ENCODE measurements around the gene FYB1. TPM values are rescaled to one million over a fixed set of nuclear protein-coding genes. Genes with fewer than 3 reads are reported as not detected.

FYB1 gene
- polyA plus RNA-seq, 3 donors from 2014 or later: 50.6 to 205 (median 80.2) TPM

- peak overlapping the region in 1 of 6 donors; percentile 5 for H3K27ac Mint-ChIP-seq
Measured at GRCh38 chr5:39076757-39077728, 142.3 kb downstream of the FYB1 start.

GRCh38 chr5:39076101-39076756, 143.1 kb downstream of the FYB1 start:
- peak overlapping the region in 1 of 6 donors; percentile 45 for H3K27ac Mint-ChIP-seq
- H3K27me3 Mint-ChIP-seq (ENCODE audit: low read depth in 3 of 3): peaks cover 10 to 26% (median 18%) of the 10 kb centered on the region in 3 donors
- peaks cover 32 to 48% of the 10 kb centered on the region in 2 donors for H3K4me1 Mint-ChIP-seq
- H3K36me3 Mint-ChIP-seq: no peaks in the 10 kb centered on the region
- no peak for DNase-seq
- H3K4me3 Mint-ChIP-seq: peak overlapping the region in 3 of 5 donors; percentile 7 to 54 (median 30)
- H3K9me3 Mint-ChIP-seq: no peaks in the 10 kb centered on the region

More at GRCh38 chr5:39076757-39077728, 142.3 kb downstream of the FYB1 start:
- peaks cover 24 to 40% of the 10 kb centered on the region in 2 donors for H3K4me1 Mint-ChIP-seq
- H3K4me3 Mint-ChIP-seq: peak overlapping the region in 1 of 5 donors; percentile 1
- no peaks in the 10 kb centered on the region for H3K9me3 Mint-ChIP-seq
- H3K36me3 Mint-ChIP-seq: no peaks in the 10 kb centered on the region
- no peak for DNase-seq
- peaks cover 10 to 26% (median 18%) of the 10 kb centered on the region in 3 donors for H3K27me3 Mint-ChIP-seq (ENCODE audit: low read depth in 3 of 3)

- Mint-ChIP-seq H3K4me1 (peaks cover 40 to 61% of the 10 kb centered on the region in 2 donors), H3K36me3 (no peaks in the 10 kb centered on the region), H3K4me3 (peak within 1 kb of the TSS; percentile 97 to 99 (median 99)), H3K27me3 (ENCODE audit: low read depth in 3 of 3) (peaks cover 10 to 23% (median 18%) of the 10 kb centered on the region in 3 donors), H3K27ac (peak within 1 kb of the TSS; percentile 95 to 99 (median 98)), H3K9me3 (no peaks in the 10 kb centered on the region)
- peak; percentile 89 to 90 (median 90) for DNase-seq
Measured at GRCh38 chr5:39074017-39074814, 145.1 kb downstream of the FYB1 start, which contains the start of gene RICTOR. Gene RICTOR, minus strand, starts transcription at chr5:39074399. Its CDS starts 22 bp downstream, at chr5:39074377.

- peaks cover 0 to under 1% (median under 1%) of the 10 kb centered on the region in 3 donors for H3K36me3 Mint-ChIP-seq
- H3K4me3 Mint-ChIP-seq: peak overlapping the region; percentile 90 to 98 (median 96)
- peaks cover 10 to 23% (median 18%) of the 10 kb centered on the region in 3 donors for H3K27me3 Mint-ChIP-seq (ENCODE audit: low read depth in 3 of 3)
- H3K27ac Mint-ChIP-seq: peak overlapping the region; percentile 94 to 98 (median 96)
- DNase-seq: no peak
- H3K9me3 Mint-ChIP-seq: no peaks in the 10 kb centered on the region
- peaks cover 44 to 66% of the 10 kb centered on the region in 2 donors for H3K4me1 Mint-ChIP-seq
Measured at GRCh38 chr5:39073767-39074016, 145.7 kb downstream of the FYB1 start.

- DNase-seq: peak; percentile 79 to 81 (median 80)
- Mint-ChIP-seq H3K9me3 (no peaks in the 10 kb centered on the region), H3K4me3 (peak overlapping the region; percentile 90 to 98 (median 96))
Measured at GRCh38 chr5:39072925-39073766, 146.2 kb downstream of the FYB1 start.

GRCh38 chr5:39068099-39068498, 151.3 kb downstream of the FYB1 start:
- H3K27ac Mint-ChIP-seq: peak overlapping the region in 1 of 6 donors; percentile 31
- peaks cover 0 to 5% (median 0%) of the 10 kb centered on the region in 6 donors for H3K9me3 Mint-ChIP-seq
- H3K27me3 Mint-ChIP-seq (ENCODE audit: low read depth in 3 of 3): peaks cover 1 to 3% (median 2%) of the 10 kb centered on the region in 3 donors
- peaks cover 72 to 86% of the 10 kb centered on the region in 2 donors for H3K4me1 Mint-ChIP-seq
- no peak for DNase-seq
- H3K36me3 Mint-ChIP-seq: peaks cover 17 to 30% (median 23%) of the 10 kb centered on the region in 3 donors
- no peak overlapping the region for H3K4me3 Mint-ChIP-seq

More at GRCh38 chr5:39072925-39073766, 146.2 kb downstream of the FYB1 start:
- peaks cover 50 to 72% of the 10 kb centered on the region in 2 donors for H3K4me1 Mint-ChIP-seq
- peaks cover 0 to 4% (median 4%) of the 10 kb centered on the region in 3 donors for H3K36me3 Mint-ChIP-seq
- peak overlapping the region; percentile 94 to 98 (median 96) for H3K27ac Mint-ChIP-seq
- H3K27me3 Mint-ChIP-seq (ENCODE audit: low read depth in 3 of 3): peaks cover 10 to 23% (median 18%) of the 10 kb centered on the region in 3 donors

- H3K27ac Mint-ChIP-seq: peak overlapping the region in 1 of 6 donors; percentile 39
- no peak overlapping the region for H3K4me3 Mint-ChIP-seq
- DNase-seq: no peak
- H3K4me1 Mint-ChIP-seq: peaks cover 76 to 94% of the 10 kb centered on the region in 2 donors
- peaks cover 17 to 30% (median 23%) of the 10 kb centered on the region in 3 donors for H3K36me3 Mint-ChIP-seq
- peaks cover 0 to 5% (median 0%) of the 10 kb centered on the region in 6 donors for H3K9me3 Mint-ChIP-seq
- H3K27me3 Mint-ChIP-seq (ENCODE audit: low read depth in 3 of 3): no peaks in the 10 kb centered on the region
Measured at GRCh38 chr5:39064450-39064849, 154.9 kb downstream of the FYB1 start.

GRCh38 chr5:39063037-39063436, 156.3 kb downstream of the FYB1 start:
- DNase-seq: no peak
- Mint-ChIP-seq H3K4me1 (peaks cover 77 to 94% of the 10 kb centered on the region in 2 donors), H3K27ac (peak overlapping the region in 2 of 6 donors; percentile 14 to 16), H3K36me3 (peaks cover 17 to 26% (median 18%) of the 10 kb centered on the region in 3 donors), H3K27me3 (ENCODE audit: low read depth in 3 of 3) (no peaks in the 10 kb centered on the region), H3K9me3 (peaks cover 0 to 5% (median 0%) of the 10 kb centered on the region in 6 donors), H3K4me3 (no peak overlapping the region)

GRCh38 chr5:39062530-39062929, 156.8 kb downstream of the FYB1 start:
- Mint-ChIP-seq H3K4me1 (peaks cover 76 to 94% of the 10 kb centered on the region in 2 donors), H3K36me3 (peaks cover 16 to 22% (median 16%) of the 10 kb centered on the region in 3 donors), H3K27ac (no peak overlapping the region), H3K27me3 (ENCODE audit: low read depth in 3 of 3) (no peaks in the 10 kb centered on the region), H3K9me3 (peaks cover 0 to 5% (median 0%) of the 10 kb centered on the region in 6 donors), H3K4me3 (no peak overlapping the region)
- DNase-seq: no peak

- H3K27me3 Mint-ChIP-seq (ENCODE audit: low read depth in 3 of 3): no peaks in the 10 kb centered on the region
- peaks cover 0 to 5% (median 0%) of the 10 kb centered on the region in 6 donors for H3K9me3 Mint-ChIP-seq
- H3K4me3 Mint-ChIP-seq: no peak overlapping the region
- peak overlapping the region in 2 of 6 donors; percentile 15 to 25 for H3K27ac Mint-ChIP-seq
- no peak for DNase-seq
- H3K36me3 Mint-ChIP-seq: peaks cover 12 to 18% (median 12%) of the 10 kb centered on the region in 3 donors
- peaks cover 77 to 94% of the 10 kb centered on the region in 2 donors for H3K4me1 Mint-ChIP-seq
Measured at GRCh38 chr5:39062104-39062503, 157.3 kb downstream of the FYB1 start.

GRCh38 chr5:39059064-39059463, 160.3 kb downstream of the FYB1 start:
- H3K36me3 Mint-ChIP-seq: no peaks in the 10 kb centered on the region
- peak overlapping the region; percentile 5 to 72 (median 59) for H3K27ac Mint-ChIP-seq
- peaks cover 81 to 97% of the 10 kb centered on the region in 2 donors for H3K4me1 Mint-ChIP-seq
- H3K4me3 Mint-ChIP-seq: peak overlapping the region in 3 of 5 donors; percentile 10 to 40 (median 22)
- DNase-seq: no peak
- H3K9me3 Mint-ChIP-seq: no peaks in the 10 kb centered on the region
- peaks cover 0 to 3% (median 0%) of the 10 kb centered on the region in 3 donors for H3K27me3 Mint-ChIP-seq (ENCODE audit: low read depth in 3 of 3)

Data from immature natural killer cell (primary cell).